GM12872 (cell line): ENCODE results near the gene DPP3.

Experiments
- CTCF ChIP-seq: IDR thresholded peaks from 3 replicates; pipeline ENCODE4 v1.5.1; 2011; ENCODE audit warnings: low read depth, mild to moderate bottlenecking, low read length, moderate library complexity; ENCODE audit not compliant: insufficient read depth

Gene DPP3

DNA sequence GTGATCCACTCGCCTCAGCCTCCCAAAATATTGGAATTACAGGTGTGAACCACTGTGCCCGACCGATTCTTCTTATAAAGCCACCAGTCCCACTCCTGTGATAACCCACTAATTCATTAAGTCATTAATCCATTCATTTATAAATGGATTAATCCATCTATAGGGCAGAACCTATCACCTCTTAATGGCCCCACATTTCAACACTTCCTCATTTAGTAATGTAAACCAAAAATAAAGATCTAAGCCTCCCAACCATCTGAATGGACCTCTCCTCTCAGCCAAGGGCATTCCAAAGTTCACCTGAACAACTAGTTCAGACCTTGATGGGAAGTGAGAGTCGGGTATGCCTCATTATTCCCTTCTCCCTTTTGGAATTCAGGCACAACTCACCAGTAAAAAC lies 31.7 kb upstream of the DPP3 start:
- TF ChIP-seq CTCF, result no peak

DNA sequence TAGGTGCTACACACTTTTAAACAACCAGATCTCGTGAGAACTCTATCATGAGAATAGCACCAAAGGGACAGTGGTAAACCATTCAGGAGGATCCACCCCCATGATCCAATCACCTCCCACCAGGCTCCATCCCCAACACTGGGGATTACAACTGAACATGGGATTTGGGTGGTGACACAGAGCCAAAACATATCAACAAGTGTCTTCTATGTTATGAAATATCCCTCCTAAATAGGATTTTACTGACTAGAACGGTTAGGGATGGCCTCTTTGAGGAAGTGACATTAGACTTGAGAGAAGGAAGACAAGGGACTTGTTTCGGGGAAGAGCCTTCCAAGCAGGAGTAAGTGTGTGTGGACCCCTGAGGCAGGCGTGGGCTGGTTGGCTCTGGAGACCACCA lies 29.7 kb upstream of the DPP3 start:
- no peak for TF ChIP-seq CTCF

- TF ChIP-seq CTCF, result no peak
Measured at GRCh38 chr11:66451663-66452062, 28.6 kb upstream of the DPP3 start.

- TF ChIP-seq CTCF, result no peak
Measured at GRCh38 chr11:66454247-66454646, 26.0 kb upstream of the DPP3 start.

GRCh38 chr11:66454828-66455227 lies 25.4 kb upstream of the DPP3 start:
- TF ChIP-seq CTCF, result no peak

DNA sequence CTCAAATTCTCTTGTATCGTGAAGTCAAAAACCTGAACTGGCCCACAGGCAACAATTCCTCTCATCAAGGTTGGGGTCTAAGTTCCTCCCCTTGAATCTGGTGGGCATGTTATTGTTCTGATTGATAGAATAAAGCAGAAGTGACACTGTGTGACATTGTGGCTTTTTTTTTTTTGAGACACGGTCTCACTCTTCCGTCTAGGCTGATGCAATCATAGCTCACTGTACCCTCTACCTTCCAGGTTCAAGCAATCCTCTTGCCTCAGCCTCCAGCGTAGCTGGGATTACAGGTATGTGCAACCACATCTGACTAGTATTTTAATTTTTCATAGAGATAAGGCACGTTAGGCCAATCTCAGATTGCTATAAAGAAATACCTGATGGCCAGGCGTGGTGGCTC lies 22.4 kb upstream of the DPP3 start:
- no peak for TF ChIP-seq CTCF

DNA sequence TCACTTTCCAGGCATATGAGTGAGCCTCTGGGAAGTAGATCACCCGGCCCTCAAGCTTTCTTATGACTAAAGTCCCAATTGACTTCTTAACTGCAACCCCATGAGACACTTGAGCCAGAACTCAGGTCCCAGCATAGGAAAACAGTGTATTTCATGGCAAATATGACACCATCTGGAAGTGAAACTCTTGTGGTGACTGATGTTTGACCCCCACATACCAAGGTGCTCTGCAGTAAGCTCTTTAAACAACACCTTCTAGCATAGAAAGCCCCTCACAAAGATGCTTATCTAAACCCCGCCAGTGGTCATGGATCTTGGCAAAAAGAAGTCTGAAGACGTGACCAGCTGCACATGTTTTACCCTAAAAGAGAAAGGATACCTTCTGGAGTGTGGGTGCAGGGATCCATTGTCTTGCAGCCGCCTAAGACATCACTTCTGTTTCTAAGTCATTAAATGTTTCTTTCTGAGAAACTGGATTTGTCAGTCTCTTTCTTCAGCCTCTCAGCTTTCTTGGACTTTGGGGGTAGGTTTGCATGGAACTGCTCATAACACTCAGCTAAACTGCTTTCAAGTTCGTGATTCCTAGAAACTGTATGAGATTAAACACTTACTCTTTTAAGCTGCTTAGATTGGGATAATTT lies 21.0 kb upstream of the DPP3 start:
- TF ChIP-seq CTCF, result no peak

DNA sequence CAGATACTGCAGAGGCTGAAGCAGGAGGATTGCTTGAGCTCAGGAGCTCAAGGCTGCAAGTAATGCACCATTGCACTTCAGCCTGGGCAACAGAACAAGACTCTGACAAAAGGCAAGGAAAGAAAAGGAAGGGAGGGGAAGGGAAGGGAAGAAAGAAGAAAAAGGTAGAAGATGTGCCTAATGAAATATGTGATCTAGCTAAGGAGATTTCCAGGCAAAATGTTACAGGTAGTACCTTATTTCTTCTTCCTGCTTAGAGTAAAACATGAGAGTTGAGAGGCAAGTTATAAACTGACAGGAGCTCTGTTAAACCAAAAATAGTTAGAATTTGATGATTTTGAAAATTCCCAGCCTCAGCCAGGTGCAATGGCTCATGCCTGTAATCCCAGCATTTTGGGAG lies 18.2 kb upstream of the DPP3 start:
- no peak for TF ChIP-seq CTCF
